HFFc6 (cell line): ENCODE data around the gene CYP51A1. TPM values are rescaled to one million over a fixed set of nuclear protein-coding genes. Genes with fewer than 3 reads are reported as not detected.

Experiments
- DNase-seq: peaks from one replicate; pipeline ENCODE4 v3.0.0-alpha.2; 2018
- H3K27ac Mint-ChIP-seq: 2 replicates; pipeline ENCODE4 v1.8.0; 2020; ENCODE audit warnings: mild to moderate bottlenecking, mixed read lengths
- H3K27me3 Mint-ChIP-seq: 2 replicates; pipeline ENCODE4 v1.8.0; 2021; ENCODE audit warnings: mild to moderate bottlenecking, moderate library complexity, mixed read lengths; ENCODE audit not compliant: insufficient read depth
- H3K36me3 Mint-ChIP-seq: 2 replicates; pipeline ENCODE4 v1.8.0; 2021; ENCODE audit warnings: low read depth, mixed read lengths
- H3K4me1 Mint-ChIP-seq: 2 replicates; pipeline ENCODE4 v1.8.0; 2020; ENCODE audit warnings: low read depth, mixed read lengths
- H3K4me3 Mint-ChIP-seq: 2 replicates; pipeline ENCODE4 v1.8.0; 2020; ENCODE audit warnings: mild to moderate bottlenecking, moderate library complexity, mixed read lengths
- H3K9me3 Mint-ChIP-seq: 2 replicates; pipeline ENCODE4 v1.8.0; 2020; ENCODE audit warnings: mild to moderate bottlenecking, mixed read lengths
- CTCF ChIP-seq: fragments of 200-600 bp; sonication (generic); IDR thresholded peaks from 2 replicates; pipeline ENCODE4 v1.5.0; 2021; ENCODE audit warnings: antibody characterized with exemption, mild to moderate bottlenecking
- total RNA-seq, 6 experiments: library from RNA; stranded (reverse); fragmentation: NEBNext Ultra II Directional; extraction: Animal tissue kit (Norgen Biotek cat#: 25700); gene quantifications; 2 replicates in 1 of 6; 3 replicates in 5 of 6; pipeline ENCODE4 v1.2.3, GENCODE V29; 2021

CYP51A1 gene
- total RNA-seq, 6 experiments from 2014 or later, result 34.9 to 43.8 (median 38.2) TPM

GRCh38 chr7:92131764-92132330 lies 2.4 kb downstream of the CYP51A1 start:
- no peaks in the 10 kb centered on the region for H3K9me3 Mint-ChIP-seq
- peaks cover 11% of the 10 kb centered on the region for H3K36me3 Mint-ChIP-seq
- H3K27ac Mint-ChIP-seq, result no peak overlapping the region
- DNase-seq, result no peak
- H3K27me3 Mint-ChIP-seq, result no peaks in the 10 kb centered on the region; the same call in 1 of the 2 replicates
- peak overlapping the region; percentile 62; the same call in 1 of the 2 replicates for H3K4me3 Mint-ChIP-seq
- H3K4me1 Mint-ChIP-seq, result peaks cover 45% of the 10 kb centered on the region
- TF ChIP-seq CTCF, result no peak

- H3K27ac Mint-ChIP-seq, result no peak overlapping the region
- no peak for TF ChIP-seq CTCF
- H3K4me1 Mint-ChIP-seq, result peaks cover 44% of the 10 kb centered on the region
- no peak overlapping the region for H3K4me3 Mint-ChIP-seq
- no peak for DNase-seq
- peaks cover 11% of the 10 kb centered on the region for H3K36me3 Mint-ChIP-seq
- H3K9me3 Mint-ChIP-seq, result no peaks in the 10 kb centered on the region
- no peaks in the 10 kb centered on the region; the same call in 1 of the 2 replicates for H3K27me3 Mint-ChIP-seq
Measured at GRCh38 chr7:92131093-92131492, 3.2 kb downstream of the CYP51A1 start.

GRCh38 chr7:92121681-92122080 lies 12.6 kb downstream of the CYP51A1 start:
- H3K4me3 Mint-ChIP-seq, result no peak overlapping the region
- DNase-seq, result no peak
- H3K27me3 Mint-ChIP-seq, result peaks cover 2% of the 10 kb centered on the region
- H3K4me1 Mint-ChIP-seq, result no peaks in the 10 kb centered on the region
- no peaks in the 10 kb centered on the region for H3K9me3 Mint-ChIP-seq
- TF ChIP-seq CTCF, result no peak
- peaks cover 47% of the 10 kb centered on the region for H3K36me3 Mint-ChIP-seq
- H3K27ac Mint-ChIP-seq, result no peak overlapping the region

GRCh38 chr7:92119213-92119759 lies 15.0 kb downstream of the CYP51A1 start:
- H3K27ac Mint-ChIP-seq, result no peak overlapping the region

GRCh38 chr7:92116949-92117348 lies 17.3 kb downstream of the CYP51A1 start:
- Mint-ChIP-seq H3K27ac (no peak overlapping the region), H3K9me3 (no peaks in the 10 kb centered on the region), H3K4me3 (no peak overlapping the region), H3K36me3 (peaks cover 46% of the 10 kb centered on the region), H3K27me3 (no peaks in the 10 kb centered on the region; the same call in 1 of the 2 replicates), H3K4me1 (no peaks in the 10 kb centered on the region)
- no peak for TF ChIP-seq CTCF
- DNase-seq, result no peak

More at GRCh38 chr7:92119213-92119759, 15.0 kb downstream of the CYP51A1 start:
- H3K9me3 Mint-ChIP-seq, result no peaks in the 10 kb centered on the region
- peaks cover 59% of the 10 kb centered on the region for H3K36me3 Mint-ChIP-seq
- H3K27me3 Mint-ChIP-seq, result no peaks in the 10 kb centered on the region; the same call in 1 of the 2 replicates
- no peaks in the 10 kb centered on the region for H3K4me1 Mint-ChIP-seq
- TF ChIP-seq CTCF, result no peak
- H3K4me3 Mint-ChIP-seq, result no peak overlapping the region
- no peak for DNase-seq
